CD4-positive, alpha-beta memory T cell (primary cell): ENCODE results near the gene FSCN2. TPM values are rescaled to one million over a fixed set of nuclear protein-coding genes. Genes with fewer than 3 reads are reported as not detected.
A peak's percentile ranks its signal among the peaks of the same experiment; 100 is the strongest.

Experiments used
- CTCF ChIA-PET: fragments of 350-600 bp; sonication (Branson Sonifier 250); formaldehyde crosslinking; loops from one replicate; lab custom pipeline; 2021; ENCODE audit warnings: inconsistent platforms; ENCODE audit not compliant: partially characterized antibody; lab: Charles Lee
- POLR2A ChIA-PET: fragments of 350-600 bp; sonication (Branson Sonifier 250); formaldehyde crosslinking; loops from one replicate; lab custom pipeline; 2021; ENCODE audit not compliant: partially characterized antibody; lab: Charles Lee
- DNase-seq, 5 donors: peaks; one replicate each; pipeline versions ENCODE4 v3.0.0 to v3.0.0-alpha.2; 2020 to 2022; ENCODE audit warnings: mixed read lengths in 1 of 5
- H3K27ac ChIP-seq: one replicate; pipeline ENCODE4 v1.7.0; 2013; ENCODE audit warnings: low read depth, low read length
- H3K27me3 ChIP-seq: 2 replicates; pipeline ENCODE4 v1.7.0; 2013; ENCODE audit warnings: mild to moderate bottlenecking, low read length, moderate library complexity; ENCODE audit not compliant: insufficient read depth
- H3K36me3 ChIP-seq: 2 replicates; pipeline ENCODE4 v1.7.0; 2013; ENCODE audit warnings: mild to moderate bottlenecking, low read length, moderate library complexity; ENCODE audit not compliant: insufficient read depth
- H3K4me1 ChIP-seq: 2 replicates; pipeline ENCODE4 v1.7.0; 2013; ENCODE audit warnings: mild to moderate bottlenecking, low read length, moderate library complexity; ENCODE audit not compliant: insufficient read depth
- H3K4me3 ChIP-seq, 2 donors: one replicate each; pipeline ENCODE4 v1.7.0; 2013; ENCODE audit warnings: low read length in 2 of 2, mild to moderate bottlenecking in 1 of 2
- H3K9me3 ChIP-seq, 2 donors: one replicate each; pipeline ENCODE4 v1.7.0; 2013; ENCODE audit warnings: low read length in 2 of 2, control low read depth in 1 of 2; ENCODE audit not compliant: control insufficient read depth in 1 of 2
- H3K27ac Mint-ChIP-seq, 7 donors: one replicate each; pipeline ENCODE4 v1.8.0; 2020 to 2021; ENCODE audit warnings: mixed read lengths in 7 of 7, mild to moderate bottlenecking in 6 of 7, inconsistent platforms in 3 of 7, moderate library complexity in 3 of 7
- H3K27me3 Mint-ChIP-seq, 2 donors: one replicate each; pipeline ENCODE4 v1.8.0; 2020 to 2021; ENCODE audit warnings: mixed read lengths in 2 of 2
- H3K36me3 Mint-ChIP-seq, 2 donors: one replicate each; pipeline ENCODE4 v1.8.0; 2020 to 2021; ENCODE audit warnings: mixed read lengths in 2 of 2, inconsistent platforms in 1 of 2, mild to moderate bottlenecking in 1 of 2
- H3K4me1 Mint-ChIP-seq, 4 donors: one replicate each; pipeline ENCODE4 v1.8.0; 2020 to 2021; ENCODE audit warnings: mixed read lengths in 4 of 4, mild to moderate bottlenecking in 1 of 4
- H3K4me3 Mint-ChIP-seq, 8 donors: one replicate each; pipeline ENCODE4 v1.8.0; 2020 to 2021; ENCODE audit warnings: mixed read lengths in 8 of 8, mild to moderate bottlenecking in 7 of 8, moderate library complexity in 6 of 8, inconsistent platforms in 3 of 8
- H3K9me3 Mint-ChIP-seq, 8 donors: one replicate each; pipeline ENCODE4 v1.8.0; 2020 to 2021; ENCODE audit warnings: mixed read lengths in 8 of 8, mild to moderate bottlenecking in 5 of 8, inconsistent platforms in 3 of 8, moderate library complexity in 1 of 8
- intact Hi-C: fragments of 100-400 bp; cut with micrococcal nuclease; formaldehyde crosslinking; loops from one replicate; pipeline ENCODE4 v1.15.1; 2023
- polyA plus RNA-seq, 2 donors: library from polyadenylated mRNA; unstranded; fragments of 300-500 nt; fragmentation: Illumina TruSeq; gene quantifications; one replicate each; pipeline ENCODE4 v1.2.3, GENCODE V29; 2021
- total RNA-seq, 2 experiments: library from RNA; stranded (reverse); gene quantifications; one replicate each; pipeline ENCODE4 v1.2.3, GENCODE V29; 2021

The FSCN2 gene
- total and polyA plus RNA-seq, 4 experiments from 2014 or later, result 0.20 to 1.0 (median 0.75) TPM; not detected in 1

DNA sequence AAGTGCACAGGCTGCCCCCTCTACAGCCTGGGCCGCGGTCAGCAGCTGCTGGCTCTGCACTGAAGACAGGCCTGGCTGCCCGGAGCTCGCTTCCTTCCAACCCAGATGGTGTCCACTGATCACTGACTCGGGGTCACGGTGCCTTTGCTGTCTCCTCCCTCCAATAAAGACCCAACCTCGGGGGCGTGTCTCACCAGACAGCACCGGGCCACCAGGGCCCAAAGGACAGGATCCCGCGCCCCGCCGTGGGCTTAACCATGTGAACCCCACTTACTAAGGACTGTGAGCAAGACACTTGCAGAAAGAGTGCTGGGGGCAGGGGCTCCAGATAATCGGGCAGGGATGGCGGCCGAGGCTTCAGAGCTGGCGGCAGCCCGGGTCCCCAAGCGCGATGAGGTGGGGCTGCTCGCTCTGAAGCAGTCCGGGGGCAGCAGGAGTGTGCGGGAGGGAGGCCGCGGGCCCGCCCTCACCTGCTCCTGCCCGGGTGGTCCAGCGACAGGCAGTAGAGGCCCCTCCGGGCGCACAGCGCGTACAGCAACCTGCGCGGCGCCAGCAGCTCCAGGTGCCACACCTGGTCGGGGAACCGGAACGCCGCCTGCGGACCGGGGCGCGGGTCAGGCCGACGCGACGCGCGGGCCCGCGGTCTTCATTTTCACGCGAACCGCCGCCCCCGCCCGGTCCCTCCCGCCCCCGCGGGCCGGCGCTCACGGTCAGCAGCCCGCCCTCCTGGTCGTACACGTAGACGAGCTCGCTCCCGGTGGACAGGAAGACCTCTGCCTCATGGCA is 23.5 kb downstream of the FSCN2 start:
- H3K27me3 Mint-ChIP-seq, result no peaks in the 10 kb centered on the region
- H3K36me3 ChIP-seq, result peaks cover 20% of the 10 kb centered on the region
- H3K9me3 Mint-ChIP-seq, result no peaks in the 10 kb centered on the region
- no peaks in the 10 kb centered on the region for H3K9me3 ChIP-seq
- H3K4me3 ChIP-seq, result peak overlapping the region; percentile 7 to 81
- peak in 1 of 5 donors; percentile 14 for DNase-seq
- no peaks in the 10 kb centered on the region for H3K27me3 ChIP-seq
- CTCF ChIA-PET, result interaction anchor here (1.0 to 1.7 kb wide), 3 partner anchors 32 to 43 kb away, joined by 3 to 10 read pairs (median 6); no protein-coding TSS in a partner anchor
- H3K4me1 Mint-ChIP-seq, result peaks cover 17 to 43% (median 28%) of the 10 kb centered on the region in 4 donors
- H3K4me1 ChIP-seq, result peaks cover 24% of the 10 kb centered on the region
- peak overlapping the region; percentile 64 for H3K27ac ChIP-seq
- H3K4me3 Mint-ChIP-seq, result peak overlapping the region; percentile 86 to 92 (median 88)
- POLR2A ChIA-PET, result interaction anchor here (0.9 to 9.1 kb wide), 16 partner anchors 8 to 530 kb away, joined by 3 to 138 read pairs (median 5); partner anchors contain the start of genes ACTG1, ARL16, CEP131 and HGS
- peaks cover 4 to 29% of the 10 kb centered on the region in 2 donors for H3K36me3 Mint-ChIP-seq
- intact Hi-C loops, result loop anchor here (1.0 to 5.0 kb wide), 5 partner anchors 37 to 281 kb away; partner anchors contain the start of genes MCRIP1 and SLC38A10
- peak overlapping the region in 6 of 7 donors; percentile 36 to 92 (median 76) for H3K27ac Mint-ChIP-seq

GRCh38 chr17:81552244-81553017 is 24.3 kb downstream of the FSCN2 start, which contains the start of gene FAAP100:
TSS of gene FAAP100 (minus strand) at chr17:81552353. CDS start at chr17:81552330, 23 bp downstream.
- DNase-seq, result peak; percentile 79 to 90 (median 87)
- peak within 1 kb of the TSS; percentile 89 to 93 (median 90) for H3K4me3 Mint-ChIP-seq
- Histone ChIP-seq H3K36me3 (peaks cover 16% of the 10 kb centered on the region), H3K4me3 (peak within 1 kb of the TSS; percentile 81), H3K27ac (peak within 1 kb of the TSS; percentile 64), H3K27me3 (no peaks in the 10 kb centered on the region), H3K9me3 (no peaks in the 10 kb centered on the region), H3K4me1 (peaks cover 24% of the 10 kb centered on the region)
- CTCF ChIA-PET, result interaction anchor here (0.8 to 1.7 kb wide), 4 partner anchors 33 to 49 kb away, joined by 3 to 10 read pairs (median 4); no protein-coding TSS in a partner anchor
- peaks cover 8 to 33% of the 10 kb centered on the region in 2 donors for H3K36me3 Mint-ChIP-seq
- intact Hi-C loops, result loop anchor here (1.0 to 5.0 kb wide), 6 partner anchors 33 to 280 kb away; partner anchors contain the start of genes MCRIP1 and SLC38A10
- H3K4me1 Mint-ChIP-seq, result peaks cover 17 to 43% (median 28%) of the 10 kb centered on the region in 4 donors
- H3K27me3 Mint-ChIP-seq, result no peaks in the 10 kb centered on the region
- no peaks in the 10 kb centered on the region for H3K9me3 Mint-ChIP-seq
- H3K27ac Mint-ChIP-seq, result peak within 1 kb of the TSS; percentile 91 to 97 (median 94)
- POLR2A ChIA-PET, result interaction anchor here (0.8 to 9.1 kb wide), 21 partner anchors 9 to 1098 kb away, joined by 3 to 138 read pairs (median 4); partner anchors contain the start of genes ACTG1, ARL16, CEP131 and HGS

DNA sequence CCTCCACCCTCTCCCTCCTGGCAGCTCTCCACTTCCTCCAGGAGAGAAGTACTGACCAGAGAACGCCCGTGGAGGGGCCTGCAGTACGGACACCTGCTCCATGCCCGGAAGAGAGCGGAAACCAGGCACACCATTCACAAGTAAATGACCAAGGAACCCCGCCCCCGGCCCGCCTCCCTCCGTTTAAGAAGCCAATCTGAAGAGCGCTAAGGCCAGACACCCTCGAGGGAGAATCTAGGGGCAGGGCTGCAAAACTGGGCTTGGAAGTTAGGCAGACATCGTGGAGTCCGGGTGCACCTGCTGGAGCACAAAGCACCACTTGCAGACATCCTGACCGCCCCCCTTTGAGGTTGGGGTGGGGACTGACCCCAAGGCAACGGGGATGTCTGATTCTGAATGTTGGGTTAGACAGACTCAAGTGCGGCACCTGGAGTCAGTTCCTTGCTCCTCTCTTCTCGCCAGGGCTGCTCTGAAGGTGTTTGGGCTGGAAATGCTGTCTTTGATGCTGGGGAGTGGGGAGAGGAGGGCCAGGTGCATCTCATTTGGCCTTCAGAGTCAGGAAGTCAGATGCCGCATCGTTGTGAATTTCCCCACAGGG is 24.9 kb downstream of the FSCN2 start:
- no peaks in the 10 kb centered on the region for H3K27me3 ChIP-seq
- H3K36me3 ChIP-seq, result peaks cover 13% of the 10 kb centered on the region
- H3K4me1 Mint-ChIP-seq, result peaks cover 17 to 43% (median 28%) of the 10 kb centered on the region in 4 donors
- DNase-seq, result peak; percentile 77 to 91 (median 77)
- H3K27ac Mint-ChIP-seq, result peak overlapping the region; percentile 91 to 97 (median 94)
- intact Hi-C loops, result loop anchor here (1.0 to 5.0 kb wide), 5 partner anchors 34 to 280 kb away; partner anchors contain the start of genes MCRIP1 and SLC38A10
- H3K4me3 Mint-ChIP-seq, result peak overlapping the region; percentile 89 to 93 (median 90)
- peaks cover 24% of the 10 kb centered on the region for H3K4me1 ChIP-seq
- H3K27ac ChIP-seq, result peak overlapping the region; percentile 64
- POLR2A ChIA-PET, result interaction anchor here (0.8 to 9.1 kb wide), 21 partner anchors 8 to 1099 kb away, joined by 3 to 138 read pairs (median 4); partner anchors contain the start of genes ACTG1, ARL16, CEP131 and HGS
- H3K4me3 ChIP-seq, result peak overlapping the region; percentile 81
- CTCF ChIA-PET, result interaction anchor here (0.8 to 1.7 kb wide), 3 partner anchors 33 to 48 kb away, joined by 3 to 10 read pairs (median 6); no protein-coding TSS in a partner anchor
- H3K9me3 Mint-ChIP-seq, result peaks cover 0 to 2% (median 0%) of the 10 kb centered on the region in 8 donors
- H3K36me3 Mint-ChIP-seq, result peaks cover 8 to 34% of the 10 kb centered on the region in 2 donors
- no peaks in the 10 kb centered on the region for H3K27me3 Mint-ChIP-seq
- H3K9me3 ChIP-seq, result no peaks in the 10 kb centered on the region

- POLR2A ChIA-PET, result interaction anchor here (1.2 to 9.1 kb wide), 6 partner anchors 10 to 315 kb away, joined by 3 to 138 read pairs (median 4); partner anchors contain the start of genes ACTG1, NDUFAF8 and TEPSIN
- peak overlapping the region; percentile 91 to 97 (median 94) for H3K27ac Mint-ChIP-seq
- Histone ChIP-seq H3K27ac (peak overlapping the region; percentile 64), H3K27me3 (no peaks in the 10 kb centered on the region), H3K4me3 (peak overlapping the region; percentile 81), H3K4me1 (peaks cover 24% of the 10 kb centered on the region), H3K36me3 (peaks cover 16% of the 10 kb centered on the region), H3K9me3 (no peaks in the 10 kb centered on the region)
- no peak for DNase-seq
- peaks cover 17 to 43% (median 28%) of the 10 kb centered on the region in 4 donors for H3K4me1 Mint-ChIP-seq
- intact Hi-C loops, result loop anchor here (1.0 to 5.0 kb wide), 5 partner anchors 34 to 279 kb away; partner anchors contain the start of genes MCRIP1 and SLC38A10
- no peaks in the 10 kb centered on the region for H3K27me3 Mint-ChIP-seq
- H3K9me3 Mint-ChIP-seq, result peaks cover 0 to 2% (median 0%) of the 10 kb centered on the region in 8 donors
- CTCF ChIA-PET, result no interaction called here
- H3K36me3 Mint-ChIP-seq, result peaks cover 11 to 37% of the 10 kb centered on the region in 2 donors
- H3K4me3 Mint-ChIP-seq, result peak overlapping the region; percentile 89 to 93 (median 90)
Observed at GRCh38 chr17:81553616-81554181, 25.5 kb downstream of the FSCN2 start.

GRCh38 chr17:81556175-81556691 is 28.1 kb downstream of the FSCN2 start:
- H3K4me3 Mint-ChIP-seq, result no peak overlapping the region
- H3K36me3 Mint-ChIP-seq, result peaks cover 10 to 33% of the 10 kb centered on the region in 2 donors
- Histone ChIP-seq H3K4me1 (peaks cover 20% of the 10 kb centered on the region), H3K4me3 (no peak overlapping the region), H3K27ac (no peak overlapping the region), H3K9me3 (no peaks in the 10 kb centered on the region), H3K27me3 (no peaks in the 10 kb centered on the region), H3K36me3 (peaks cover 7% of the 10 kb centered on the region)
- H3K9me3 Mint-ChIP-seq, result peaks cover 0 to 2% (median 0%) of the 10 kb centered on the region in 8 donors
- DNase-seq, result no peak
- H3K27me3 Mint-ChIP-seq, result no peaks in the 10 kb centered on the region
- POLR2A ChIA-PET, result interaction anchor here (9.1 kb wide), 1 partner anchor 44 kb away, joined by 138 read pairs; the partner anchor contains the start of gene ACTG1
- intact Hi-C loops, result no loop called here
- H3K4me1 Mint-ChIP-seq, result peaks cover 11 to 24% (median 17%) of the 10 kb centered on the region in 4 donors
- H3K27ac Mint-ChIP-seq, result no peak overlapping the region
- CTCF ChIA-PET, result no interaction called here
